Hepatocyte (in vitro differentiated cells): ENCODE results near the gene HYAL1.

ENCODE experiments used
- CTCF ChIP-seq: fragments of 200-600 bp; sonication (generic); IDR thresholded peaks from 2 replicates; pipeline ENCODE4 v1.5.1; 2016; ENCODE audit warnings: antibody characterized with exemption, mild to moderate bottlenecking; ENCODE audit not compliant: poor library complexity
- EZH2 ChIP-seq: fragments of 200-600 bp; sonication (generic); IDR thresholded peaks from 2 replicates; pipeline ENCODE4 v1.6.1; 2016; ENCODE audit warnings: antibody characterized with exemption, mild to moderate bottlenecking, borderline replicate concordance
- EZH2phosphoT487 ChIP-seq: fragments of 200-600 bp; sonication (generic); IDR thresholded peaks from one replicate; pipeline ENCODE4 v1.6.1; 2018; ENCODE audit warnings: antibody characterized with exemption, mild to moderate bottlenecking, low read depth, moderate library complexity; ENCODE audit not compliant: unreplicated experiment, severe bottlenecking

GRCh38 chr3:50269977-50270413 lies 33.4 kb downstream of the HYAL1 start:
- TF ChIP-seq CTCF (no peak), EZH2phosphoT487 (no peak), EZH2 (no peak)
